ENCODE results near the gene LRP1.

DNA sequence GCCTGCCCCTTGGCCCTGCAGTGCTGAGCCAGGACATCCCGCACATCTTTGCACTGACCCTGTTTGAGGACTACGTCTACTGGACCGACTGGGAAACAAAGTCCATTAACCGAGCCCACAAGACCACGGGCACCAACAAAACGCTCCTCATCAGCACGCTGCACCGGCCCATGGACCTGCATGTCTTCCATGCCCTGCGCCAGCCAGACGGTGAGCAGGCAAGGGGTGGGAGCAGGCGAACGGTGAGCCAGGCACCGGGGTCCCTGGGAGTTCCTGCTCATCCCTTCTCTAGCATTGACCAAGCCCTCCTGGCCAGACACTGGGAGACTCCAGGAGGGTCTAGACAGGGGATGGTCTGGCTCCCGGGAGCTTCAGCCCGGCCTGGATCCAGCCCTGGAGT is 70.9 kb downstream of the LRP1 start:
- TF ChIP-seq POLR2A (IDR thresholded peaks at IDR 0.05) (no peak), POLR2AphosphoS5 (IDR thresholded peaks at IDR 0.05; ENCODE audit: insufficient read depth in 1 of 2, low read depth in 1 of 2) (no peak)
- TF ChIP-seq, protein P1, sequence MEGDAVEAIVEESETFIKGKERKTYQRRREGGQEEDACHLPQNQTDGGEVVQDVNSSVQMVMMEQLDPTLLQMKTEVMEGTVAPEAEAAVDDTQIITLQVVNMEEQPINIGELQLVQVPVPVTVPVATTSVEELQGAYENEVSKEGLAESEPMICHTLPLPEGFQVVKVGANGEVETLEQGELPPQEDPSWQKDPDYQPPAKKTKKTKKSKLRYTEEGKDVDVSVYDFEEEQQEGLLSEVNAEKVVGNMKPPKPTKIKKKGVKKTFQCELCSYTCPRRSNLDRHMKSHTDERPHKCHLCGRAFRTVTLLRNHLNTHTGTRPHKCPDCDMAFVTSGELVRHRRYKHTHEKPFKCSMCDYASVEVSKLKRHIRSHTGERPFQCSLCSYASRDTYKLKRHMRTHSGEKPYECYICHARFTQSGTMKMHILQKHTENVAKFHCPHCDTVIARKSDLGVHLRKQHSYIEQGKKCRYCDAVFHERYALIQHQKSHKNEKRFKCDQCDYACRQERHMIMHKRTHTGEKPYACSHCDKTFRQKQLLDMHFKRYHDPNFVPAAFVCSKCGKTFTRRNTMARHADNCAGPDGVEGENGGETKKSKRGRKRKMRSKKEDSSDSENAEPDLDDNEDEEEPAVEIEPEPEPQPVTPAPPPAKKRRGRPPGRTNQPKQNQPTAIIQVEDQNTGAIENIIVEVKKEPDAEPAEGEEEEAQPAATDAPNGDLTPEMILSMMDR (IDR thresholded peaks at IDR 0.05): no peak

All from vagina (tissue), 2 donors.